ENCODE data around the gene RACGAP1. TPM values are rescaled to one million over a fixed set of nuclear protein-coding genes. Genes with fewer than 3 reads are reported as not detected.

Gene RACGAP1
- total RNA-seq, 1 donor, result 69.1 TPM

- TF ChIP-seq CTCF (IDR thresholded peaks at IDR 0.05; ENCODE audit: insufficient read depth, low read depth, low read length), result no peak
- DNase-seq (ENCODE audit: low read depth), result no peak
- no peak overlapping the region for H3K4me3 ChIP-seq (ENCODE audit: low read depth, low read length)
Measured at GRCh38 chr12:49963976-49964815, 61.1 kb downstream of the RACGAP1 start.

GRCh38 chr12:49962861-49963765 is 62.2 kb downstream of the RACGAP1 start:
- no peak for TF ChIP-seq CTCF (IDR thresholded peaks at IDR 0.05; ENCODE audit: insufficient read depth, low read depth, low read length)
- no peak for DNase-seq (ENCODE audit: low read depth)
- H3K4me3 ChIP-seq (ENCODE audit: low read depth, low read length), result no peak overlapping the region

GRCh38 chr12:49961993-49962764 is 63.1 kb downstream of the RACGAP1 start:
- DNase-seq (ENCODE audit: low read depth), result no peak
- TF ChIP-seq CTCF (IDR thresholded peaks at IDR 0.05; ENCODE audit: insufficient read depth, low read depth, low read length), result no peak
- no peak overlapping the region for H3K4me3 ChIP-seq (ENCODE audit: low read depth, low read length)

GRCh38 chr12:49961111-49961922 is 64.0 kb downstream of the RACGAP1 start, which contains the start of gene AQP5:
TSS of gene AQP5 (plus strand) at chr12:49961872. CDS start at chr12:49962018, 146 bp downstream.
- no peak for DNase-seq (ENCODE audit: low read depth)
- TF ChIP-seq CTCF (IDR thresholded peaks at IDR 0.05; ENCODE audit: insufficient read depth, low read depth, low read length), result no peak
- H3K4me3 ChIP-seq (ENCODE audit: low read depth, low read length), result peak within 1 kb of the TSS; percentile 23

- no peak for TF ChIP-seq CTCF (IDR thresholded peaks at IDR 0.05; ENCODE audit: insufficient read depth, low read depth, low read length)
- no peak overlapping the region for H3K4me3 ChIP-seq (ENCODE audit: low read depth, low read length)
- no peak for DNase-seq (ENCODE audit: low read depth)
Measured at GRCh38 chr12:49960474-49961110, 64.7 kb downstream of the RACGAP1 start.
